Measurements from ENCODE around the gene GDPD5. TPM values are rescaled to one million over a fixed set of nuclear protein-coding genes. Genes with fewer than 3 reads are reported as not detected.
A peak's percentile ranks its signal among the peaks of the same experiment; 100 is the strongest.

Gene GDPD5
- total and polyA plus RNA-seq, 9 of the 15 experiments (the other 6 are each of a cell fraction or from before 2014, with no cell fraction given) = 0.32 to 27.3 (median 8.0) TPM

GRCh38 chr11:75555079-75555811 lies 29.5 kb upstream of the GDPD5 start:
- TF ChIP-seq BRD4 (IDR thresholded peaks at IDR 0.05) (peak; percentile 17; the same call in 1 of the 2 replicates), XRCC4 (IDR thresholded peaks at IDR 0.05; ENCODE audit: extremely low read depth, insufficient read depth, insufficient read length) (no peak)
- ChIA-PET CTCF (ENCODE audit: low intra/inter-chr PET ratio) (no interaction called here), POLR2A (interaction anchor here (0.5 to 2.3 kb wide), 4 partner anchors 7 to 18 kb away, joined by 4 to 14 read pairs (median 6); partner anchors contain the start of gene SERPINH1)
- Histone ChIP-seq H3K9ac (ENCODE audit: insufficient read depth in 1 of 2, low read depth in 2 of 2, low read length in 2 of 2) (peak overlapping the region; percentile 58 to 82; a peak in 3 of 4 replicates), H3K9me3 (replicated peaks; ENCODE audit: control insufficient read depth, insufficient read depth, low read depth, low read length) (no peaks in the 10 kb centered on the region), H3K9me1 (ENCODE audit: control insufficient read depth, insufficient read depth, low read length) (no peaks in the 10 kb centered on the region), H3K4me1 (replicated peaks in 1 of 2; ENCODE audit: control insufficient read depth in 2 of 2, insufficient read depth in 2 of 2, low read length in 2 of 2) (peaks cover 47 to 48% of the 10 kb centered on the region in 2 experiments), H4K20me1 (replicated peaks; ENCODE audit: control insufficient read depth, insufficient read depth, low read length) (no peaks in the 10 kb centered on the region), H3K4me3 (no peak overlapping the region), H3K4me2 (ENCODE audit: insufficient read depth, low read length) (no peak overlapping the region), H3K27me3 (ENCODE audit: control insufficient read depth in 2 of 2, insufficient read depth in 2 of 2, low read length in 2 of 2) (no peaks in the 10 kb centered on the region), H2AFZ (ENCODE audit: low read depth, low read length) (peak overlapping the region; percentile 93), H3K79me2 (ENCODE audit: control insufficient read depth, insufficient read depth, low read length) (no peaks in the 10 kb centered on the region), H3K36me3 (ENCODE audit: control insufficient read depth, insufficient read depth, low read length) (no peaks in the 10 kb centered on the region), H3K27ac (ENCODE audit: extremely low read depth, low read depth, low read length) (peak overlapping the region; percentile 60; the same call in 2 of the 3 replicates)
- 84% methylated on average over 11 of the region's 12 CpGs for WGBS (ENCODE audit: insufficient coverage, low coverage, missing lambda C conversion rate)
- FAIRE-seq (no peak), ATAC-seq (no peak), DNase-seq (ENCODE audit: extremely low read depth in 1 of 4, low spot score in 3 of 4) (no peak)
- BruUV-seq (replicated peaks) = no TSS peak
- intact Hi-C loops (cut with micrococcal nuclease) = no loop called here
- in situ Hi-C loops (cut with MboI) = no loop called here

GRCh38 chr11:75554258-75555022 lies 28.7 kb upstream of the GDPD5 start:
- in situ Hi-C loops (cut with MboI) (no loop called here), intact Hi-C loops (cut with micrococcal nuclease) (no loop called here)
- H2AFZ ChIP-seq (ENCODE audit: low read depth, low read length) = peak overlapping the region; percentile 93
- peaks cover 39 to 42% of the 10 kb centered on the region in 2 experiments for H3K4me1 ChIP-seq (replicated peaks in 1 of 2; ENCODE audit: control insufficient read depth in 2 of 2, insufficient read depth in 2 of 2, low read length in 2 of 2)
- no peaks in the 10 kb centered on the region for H3K27me3 ChIP-seq (ENCODE audit: control insufficient read depth in 2 of 2, insufficient read depth in 2 of 2, low read length in 2 of 2)
- 40% methylated on average over 20 of the region's 21 CpGs for WGBS (ENCODE audit: insufficient coverage, low coverage, missing lambda C conversion rate)
- peak; percentile 90 for ATAC-seq
- peak overlapping the region; percentile 68 for H3K27ac ChIP-seq (ENCODE audit: extremely low read depth, low read depth, low read length)
- H3K79me2 ChIP-seq (ENCODE audit: control insufficient read depth, insufficient read depth, low read length) = no peaks in the 10 kb centered on the region
- H3K9me3 ChIP-seq (replicated peaks; ENCODE audit: control insufficient read depth, insufficient read depth, low read depth, low read length) = no peaks in the 10 kb centered on the region
- peak; percentile 74 to 81 (median 76) for DNase-seq (ENCODE audit: extremely low read depth in 1 of 4, low spot score in 3 of 4)
- ChIA-PET POLR2A (interaction anchor here (0.6 to 2.3 kb wide), 15 partner anchors 8 to 155 kb away, joined by 3 to 14 read pairs (median 5); partner anchors contain the start of genes RPS3 and SERPINH1), CTCF (ENCODE audit: low intra/inter-chr PET ratio) (no interaction called here)
- no peaks in the 10 kb centered on the region for H3K9me1 ChIP-seq (ENCODE audit: control insufficient read depth, insufficient read depth, low read length)
- peak overlapping the region; percentile 58 to 82; a peak in 3 of 4 replicates for H3K9ac ChIP-seq (ENCODE audit: insufficient read depth in 1 of 2, low read depth in 2 of 2, low read length in 2 of 2)
- H3K4me3 ChIP-seq = no peak overlapping the region
- no peaks in the 10 kb centered on the region for H4K20me1 ChIP-seq (replicated peaks; ENCODE audit: control insufficient read depth, insufficient read depth, low read length)
- FAIRE-seq = peak; percentile 68
- no TSS peak for BruUV-seq (replicated peaks)
- no peaks in the 10 kb centered on the region for H3K36me3 ChIP-seq (ENCODE audit: control insufficient read depth, insufficient read depth, low read length)
- peak overlapping the region; percentile 69 for H3K4me2 ChIP-seq (ENCODE audit: insufficient read depth, low read length)
- TF ChIP-seq ETS2 (tag; IDR thresholded peaks at IDR 0.05; ENCODE audit: borderline replicate concordance, poor library complexity, severe bottlenecking) (no peak), CGGBP1 (CRISPR knock-in tag; IDR thresholded peaks at IDR 0.05) (no peak), ZNF766 (CRISPR knock-in tag; conservative IDR thresholded peaks at IDR 0.05) (no peak), CC2D1A (IDR thresholded peaks at IDR 0.05) (no peak), AFF1 (IDR thresholded peaks at IDR 0.05; ENCODE audit: low read depth in 1 of 2, partially characterized antibody in 2 of 2) (no peak), POLR2H (tag; IDR thresholded peaks at IDR 0.05; ENCODE audit: low read depth) (no peak; the same call in 1 of the 2 replicates)
